ENCODE data around the gene MMP20. TPM values are rescaled to one million over a fixed set of nuclear protein-coding genes. Genes with fewer than 3 reads are reported as not detected.

MMP20 gene
- total RNA-seq, 1 experiment from 2014 or later = not detected

DNA sequence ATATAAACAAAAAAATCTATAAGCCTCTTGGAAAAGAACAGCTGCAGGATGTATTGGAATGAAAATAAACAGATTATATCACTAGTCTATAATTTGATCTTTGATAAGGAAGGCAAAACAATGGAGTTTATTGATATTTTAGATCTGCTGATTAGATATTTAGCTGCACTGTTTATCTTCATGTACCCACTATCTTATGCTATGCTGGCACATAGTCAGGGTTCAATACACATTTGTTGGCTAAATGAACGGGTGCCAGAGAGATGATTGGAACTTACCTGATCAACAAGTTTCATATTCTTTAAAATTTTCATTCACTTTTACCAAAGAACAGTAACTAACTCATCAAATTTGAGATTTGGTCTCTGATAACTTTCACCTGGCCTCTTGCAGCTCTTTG is 26.9 kb downstream of the MMP20 start:
- WGBS (ENCODE audit: extremely low coverage, insufficient read length, low lambda C conversion rate) = no CpG with 5 or more reads among the region's 1 CpG
- Histone ChIP-seq H3K27ac (ENCODE audit: insufficient read length, low read depth, low read length) (no peak overlapping the region), H3K23me2 (ENCODE audit: insufficient read length, low read depth, low read length, poor library complexity, severe bottlenecking) (peaks cover 2% of the 10 kb centered on the region), H3K9ac (ENCODE audit: extremely low read depth, insufficient read length, low read length) (no peak overlapping the region), H2BK12ac (ENCODE audit: insufficient read length, low read depth, low read length) (no peak overlapping the region), H4K20me1 (ENCODE audit: control insufficient read depth, insufficient read depth, insufficient read length) (no peaks in the 10 kb centered on the region), H3K9me3 (ENCODE audit: control insufficient read depth, low read depth, low read length) (no peaks in the 10 kb centered on the region), H3K23ac (ENCODE audit: insufficient read length, low read depth, low read length) (no peak overlapping the region), H2BK20ac (ENCODE audit: low read depth, low read length, poor library complexity, severe bottlenecking) (no peak overlapping the region), H2AFZ (ENCODE audit: low read length) (no peak overlapping the region), H3K4ac (ENCODE audit: low read depth, low read length) (no peak overlapping the region), H3K4me2 (ENCODE audit: insufficient read depth, insufficient read length, low read length) (no peak overlapping the region), H3T11ph (ENCODE audit: low read length) (no peak overlapping the region), H2BK5ac (ENCODE audit: insufficient read length, low read length) (no peak overlapping the region), H3K18ac (ENCODE audit: insufficient read length, low read depth, low read length) (no peak overlapping the region), H2AK5ac (ENCODE audit: insufficient read length, low read length) (no peak overlapping the region), H2BK15ac (ENCODE audit: low read depth, low read length) (no peak overlapping the region), H3K27me3 (ENCODE audit: insufficient read depth, low read length) (no peaks in the 10 kb centered on the region), H4K8ac (replicated peaks; ENCODE audit: insufficient read length, low read depth, low read length) (no peak overlapping the region), H3K14ac (ENCODE audit: insufficient read depth, low read length) (no peak overlapping the region), H2BK120ac (ENCODE audit: low read depth, low read length, poor library complexity, severe bottlenecking) (no peak overlapping the region), H3K79me1 (ENCODE audit: insufficient read depth, low read depth, low read length, poor library complexity, severe bottlenecking) (no peaks in the 10 kb centered on the region), H4K91ac (ENCODE audit: insufficient read length, low read depth, low read length) (no peak overlapping the region), H4K5ac (ENCODE audit: insufficient read length, low read depth, low read length) (no peak overlapping the region), H3K56ac (ENCODE audit: insufficient read length, low read depth, low read length) (no peak overlapping the region), H3K4me1 (ENCODE audit: insufficient read depth, low read length) (no peaks in the 10 kb centered on the region), H3K79me2 (ENCODE audit: insufficient read depth, low read length) (no peaks in the 10 kb centered on the region)
- H3K36me3 Mint-ChIP-seq (ENCODE audit: insufficient read depth in 1 of 3, low read depth in 3 of 3) = no peaks in the 10 kb centered on the region; a peak in 1 of 7 replicates
- no peaks in the 10 kb centered on the region for H3K27me3 Mint-ChIP-seq (ENCODE audit: low read depth)
- DNase-seq = no peak
- peaks cover 0 to 3% of the 10 kb centered on the region in 2 experiments; a peak in 1 of 5 replicates for H3K9me3 Mint-ChIP-seq
- H3K4me3 Mint-ChIP-seq = no peak overlapping the region
- TF ChIP-seq, protein P1, sequence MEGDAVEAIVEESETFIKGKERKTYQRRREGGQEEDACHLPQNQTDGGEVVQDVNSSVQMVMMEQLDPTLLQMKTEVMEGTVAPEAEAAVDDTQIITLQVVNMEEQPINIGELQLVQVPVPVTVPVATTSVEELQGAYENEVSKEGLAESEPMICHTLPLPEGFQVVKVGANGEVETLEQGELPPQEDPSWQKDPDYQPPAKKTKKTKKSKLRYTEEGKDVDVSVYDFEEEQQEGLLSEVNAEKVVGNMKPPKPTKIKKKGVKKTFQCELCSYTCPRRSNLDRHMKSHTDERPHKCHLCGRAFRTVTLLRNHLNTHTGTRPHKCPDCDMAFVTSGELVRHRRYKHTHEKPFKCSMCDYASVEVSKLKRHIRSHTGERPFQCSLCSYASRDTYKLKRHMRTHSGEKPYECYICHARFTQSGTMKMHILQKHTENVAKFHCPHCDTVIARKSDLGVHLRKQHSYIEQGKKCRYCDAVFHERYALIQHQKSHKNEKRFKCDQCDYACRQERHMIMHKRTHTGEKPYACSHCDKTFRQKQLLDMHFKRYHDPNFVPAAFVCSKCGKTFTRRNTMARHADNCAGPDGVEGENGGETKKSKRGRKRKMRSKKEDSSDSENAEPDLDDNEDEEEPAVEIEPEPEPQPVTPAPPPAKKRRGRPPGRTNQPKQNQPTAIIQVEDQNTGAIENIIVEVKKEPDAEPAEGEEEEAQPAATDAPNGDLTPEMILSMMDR (conservative IDR thresholded peaks at IDR 0.05) = no peak
- no peak overlapping the region for H3K27ac Mint-ChIP-seq
- H3K4me1 Mint-ChIP-seq = peaks cover 8 to 10% of the 10 kb centered on the region in 2 experiments; a peak in 3 of 4 replicates

Data from H9 (cell line).